HG03571 (cell line): Measurements from ENCODE around the gene UBAP2.
"Not testable (repeated sequence)": the region's sequence is repeated elsewhere in the genome, so short reads cannot be mapped to it uniquely, and the experiment has no call there.

ENCODE experiments used
- ATAC-seq: cut with Tn5 transposase; IDR thresholded peaks from one replicate; pipeline ENCODE4 v1.9.1; 2021; ENCODE audit not compliant: unreplicated experiment

UBAP2 gene

DNA sequence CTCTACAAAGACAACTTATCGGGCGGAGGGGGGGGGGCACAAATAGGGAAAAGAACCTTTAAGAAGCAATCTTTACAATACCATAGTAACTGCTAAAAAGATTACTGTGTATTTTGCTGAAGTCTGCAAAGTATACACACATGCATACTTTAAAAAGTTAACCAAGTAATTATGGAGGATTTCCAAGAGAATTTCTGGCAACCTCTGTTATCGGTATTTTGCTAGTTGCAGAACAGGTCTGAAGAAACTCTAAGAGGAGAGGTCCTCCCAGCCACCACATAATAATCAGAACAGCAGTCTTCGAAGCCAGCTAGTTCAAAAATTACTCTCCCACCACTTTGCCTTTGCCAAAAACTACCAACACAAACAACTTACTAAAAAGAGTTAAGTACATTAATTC is 56.1 kb downstream of the UBAP2 start:
- no peak for ATAC-seq

DNA sequence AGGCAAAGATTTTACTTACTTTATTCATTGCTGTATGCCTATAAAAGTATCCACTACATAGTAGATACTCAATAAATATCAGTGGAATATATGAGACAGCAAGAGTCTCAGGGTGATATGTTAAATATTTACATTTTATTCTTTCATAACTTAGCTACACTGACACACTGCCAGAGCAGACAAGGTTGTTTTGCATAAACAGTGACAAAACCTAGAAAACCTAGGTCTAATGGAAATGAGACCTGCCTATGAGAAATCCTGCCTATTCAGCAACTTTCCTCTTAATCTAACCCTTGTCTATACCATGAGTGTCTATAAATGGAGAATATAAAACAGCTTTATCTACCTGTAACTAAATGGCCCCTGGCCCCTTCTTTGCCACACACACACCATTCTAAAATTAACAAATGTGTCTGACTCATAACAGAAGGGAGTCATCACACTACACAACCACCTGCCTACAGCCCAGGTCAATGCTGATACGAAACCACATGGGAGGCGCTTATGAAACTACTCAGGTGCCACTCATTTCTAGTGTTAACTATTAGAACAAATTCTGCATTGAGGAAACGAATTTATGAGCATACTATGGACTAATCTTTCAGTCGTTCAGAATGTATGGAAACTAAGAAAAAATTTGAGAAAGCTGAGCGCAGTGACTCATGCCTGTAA is 60.3 kb downstream of the UBAP2 start:
- ATAC-seq, result peak; percentile 93

DNA sequence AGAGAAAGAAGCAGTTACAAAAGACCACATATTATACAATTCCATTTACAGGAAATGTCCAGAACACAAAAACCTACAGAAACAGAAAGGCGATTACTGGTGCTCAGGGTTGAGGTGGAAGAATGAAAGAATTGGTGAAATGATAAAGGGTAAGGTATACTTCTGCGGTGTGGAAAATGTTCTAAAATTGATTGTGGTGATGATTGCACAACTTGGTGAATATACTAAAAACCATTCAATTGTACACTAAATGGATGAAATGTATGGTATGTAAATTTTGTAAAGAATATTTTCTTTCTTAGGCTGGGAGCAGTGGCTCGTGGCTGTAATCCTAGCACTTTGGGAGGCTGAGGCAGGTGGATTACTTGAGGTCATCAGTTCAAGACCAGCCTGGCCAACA is 72.3 kb downstream of the UBAP2 start:
- ATAC-seq, result no peak

DNA sequence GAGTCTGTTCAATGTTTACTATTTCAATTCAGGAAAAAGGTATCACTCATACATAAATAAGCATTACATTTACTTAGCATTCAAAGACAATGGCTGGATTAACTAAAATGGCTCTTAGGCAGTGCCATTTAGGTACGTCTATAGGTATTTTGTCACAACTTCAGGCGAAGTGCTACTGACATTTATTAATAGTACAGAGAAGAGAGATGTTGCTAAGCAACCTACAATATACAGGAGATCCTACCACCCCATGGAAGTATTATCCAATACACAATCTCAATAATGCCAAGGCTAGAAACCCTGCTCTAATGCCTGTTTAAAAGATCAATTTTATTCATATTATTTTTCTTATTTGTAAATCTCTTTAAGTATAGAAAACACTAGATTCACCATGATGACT is 76.0 kb downstream of the UBAP2 start:
- ATAC-seq, result no peak

DNA sequence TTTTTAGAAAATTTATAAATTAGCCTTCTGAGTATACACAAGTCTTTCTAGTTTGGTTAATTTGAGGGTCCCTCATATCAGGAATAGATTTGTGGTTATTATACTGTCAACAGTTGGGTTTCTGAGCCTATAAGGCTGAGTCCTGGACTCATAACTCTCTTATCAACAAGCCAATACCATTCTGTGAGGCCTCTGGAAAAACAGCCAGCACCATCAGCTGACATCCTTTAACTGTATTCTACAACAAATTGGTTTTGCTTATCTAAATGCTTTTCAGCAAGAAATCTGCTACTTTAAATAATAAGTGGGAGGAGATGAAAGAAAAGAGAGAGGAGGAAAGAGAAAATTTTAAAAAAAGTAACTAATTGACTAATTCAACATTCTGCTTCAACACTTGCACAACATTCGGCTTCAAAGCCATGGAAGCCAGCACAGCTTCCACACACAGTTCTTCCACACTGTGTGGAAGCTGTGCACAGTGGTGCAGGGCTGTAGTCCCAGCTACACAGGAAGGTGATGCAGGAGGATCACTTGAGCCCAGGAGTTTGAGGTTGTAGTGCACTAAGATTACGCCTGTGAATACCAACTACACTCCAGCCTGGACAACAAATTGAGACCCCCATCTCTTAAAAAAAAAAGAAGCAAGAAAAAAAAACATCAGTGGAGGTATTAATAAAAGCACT is 84.5 kb downstream of the UBAP2 start:
- ATAC-seq, result no peak

DNA sequence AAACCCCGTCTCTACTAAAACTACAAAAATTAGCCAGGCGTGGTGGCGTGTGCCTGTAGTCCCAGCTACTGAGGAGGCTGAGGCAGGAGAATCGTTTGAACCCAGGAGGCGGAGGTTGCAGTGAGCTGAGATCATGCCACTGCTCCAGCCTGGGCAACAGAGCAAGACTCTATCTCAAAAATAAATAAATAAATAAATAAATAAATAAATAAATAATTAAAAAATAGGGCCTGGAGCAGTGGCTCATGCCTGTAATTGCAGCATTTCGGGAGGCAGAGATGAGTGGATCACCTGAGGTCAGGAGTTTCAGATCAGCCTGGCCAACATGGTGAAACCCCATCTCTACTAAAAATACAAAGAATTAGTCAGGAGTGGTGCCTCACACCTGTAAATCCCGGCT is 86.2 kb downstream of the UBAP2 start:
- ATAC-seq, result not testable (repeated sequence)

DNA sequence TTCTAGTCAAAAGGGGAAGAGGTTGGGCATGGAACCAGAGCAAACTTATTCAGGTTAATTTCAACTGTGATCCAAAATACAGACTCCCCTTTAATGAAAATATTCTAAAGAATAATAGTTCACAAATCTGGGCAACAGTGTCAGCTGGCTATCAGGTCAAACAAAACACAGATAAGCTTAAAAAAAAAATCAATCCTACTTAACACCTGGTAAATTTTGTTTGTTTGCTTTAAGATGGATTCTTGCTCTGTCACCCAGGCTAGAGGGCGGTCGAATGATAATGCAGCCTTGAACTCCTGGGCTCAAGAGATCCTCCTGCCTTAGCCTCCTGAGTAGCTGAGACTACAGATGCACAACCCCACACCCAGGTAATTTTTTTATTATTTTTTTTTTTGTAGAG is 89.0 kb downstream of the UBAP2 start:
- no peak for ATAC-seq

DNA sequence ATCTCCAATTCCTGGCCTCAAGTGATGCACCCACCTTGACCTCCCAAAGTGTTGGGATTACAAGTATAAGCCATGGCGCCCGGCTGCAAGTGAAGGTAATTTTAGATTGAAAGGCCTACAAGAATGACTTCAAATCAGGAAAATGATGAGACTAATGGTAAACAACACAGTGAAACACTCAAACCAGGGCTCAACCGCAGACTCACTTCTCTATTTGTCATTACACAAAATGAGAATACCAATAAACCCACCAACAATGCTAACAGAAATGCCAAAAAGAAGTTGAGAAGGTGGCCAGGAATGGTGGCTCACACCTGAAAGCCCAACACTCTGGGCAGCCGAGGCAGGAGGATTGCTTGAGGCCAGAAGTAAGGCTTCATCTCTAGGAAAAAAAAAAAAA is 92.1 kb downstream of the UBAP2 start:
- ATAC-seq, result no peak

DNA sequence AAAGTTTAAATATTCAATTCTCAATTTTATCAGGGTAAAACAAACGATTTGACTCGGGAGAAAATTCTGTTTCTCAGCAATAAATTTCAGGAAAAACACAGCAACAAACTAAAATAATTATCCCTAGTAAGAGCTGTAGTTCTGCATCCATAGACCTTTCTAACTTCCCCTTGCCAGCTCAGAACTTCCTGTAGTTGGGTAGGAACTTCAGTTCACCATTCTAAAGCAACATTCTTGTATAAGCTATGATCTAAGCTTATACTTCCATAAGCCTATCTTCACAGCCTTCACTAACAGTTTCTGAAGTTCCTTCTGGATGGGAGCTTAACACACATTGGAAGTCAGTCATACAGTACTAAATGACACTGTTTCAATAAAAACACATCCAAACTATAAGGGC is 96.6 kb downstream of the UBAP2 start:
- no peak for ATAC-seq

DNA sequence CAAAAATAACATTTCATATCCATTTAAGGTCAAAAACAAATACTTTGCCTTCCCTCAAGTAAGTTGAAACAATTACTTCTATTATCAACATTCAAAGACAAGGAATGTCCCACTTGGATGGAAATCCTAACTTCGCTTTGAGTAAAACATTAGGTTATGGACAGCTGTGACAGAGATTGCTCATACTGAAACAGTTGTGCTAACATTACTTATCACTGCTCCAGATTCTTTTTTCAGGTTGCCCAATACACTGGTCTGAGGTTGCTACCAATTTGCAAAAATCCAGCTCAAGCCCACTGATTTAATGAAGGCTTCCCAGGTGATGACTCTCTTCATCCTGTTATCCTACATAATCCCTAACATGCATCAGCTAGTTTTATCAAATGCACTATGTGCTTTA is 98.3 kb downstream of the UBAP2 start:
- no peak for ATAC-seq

DNA sequence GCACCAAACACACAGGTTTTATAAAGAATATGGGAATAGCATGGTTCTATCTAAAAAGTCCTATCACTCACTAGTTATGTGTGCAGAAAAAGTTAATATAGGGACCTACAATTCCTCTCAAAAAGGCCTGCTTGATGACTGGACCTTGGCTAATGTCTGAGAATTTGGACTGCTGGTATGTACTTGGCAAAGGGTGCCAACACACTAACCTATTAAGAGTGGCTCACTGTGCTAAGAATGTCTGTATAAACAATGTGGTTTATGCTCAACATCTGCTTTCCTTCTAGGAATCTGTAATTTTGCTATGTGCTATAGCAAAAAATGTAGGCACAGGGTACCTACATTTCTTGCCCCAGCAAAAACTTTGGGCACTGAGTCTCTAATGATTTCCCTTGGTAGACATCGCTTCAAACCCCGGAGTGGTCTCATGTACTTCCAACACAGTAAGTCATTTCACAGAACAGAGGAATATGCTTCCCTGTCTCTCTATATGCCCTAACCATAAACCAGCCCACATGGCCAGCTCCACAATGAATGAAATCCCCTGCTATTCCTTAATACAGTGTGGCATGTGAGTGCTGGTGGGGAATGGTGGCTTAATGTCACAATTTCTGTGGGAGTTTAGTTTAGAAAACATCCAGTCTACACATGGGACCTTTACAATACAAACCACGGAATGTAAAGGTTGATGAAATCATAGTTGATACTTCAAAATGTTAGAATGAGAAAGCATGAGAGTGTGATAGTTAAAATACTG is 101.7 kb downstream of the UBAP2 start:
- ATAC-seq, result no peak

DNA sequence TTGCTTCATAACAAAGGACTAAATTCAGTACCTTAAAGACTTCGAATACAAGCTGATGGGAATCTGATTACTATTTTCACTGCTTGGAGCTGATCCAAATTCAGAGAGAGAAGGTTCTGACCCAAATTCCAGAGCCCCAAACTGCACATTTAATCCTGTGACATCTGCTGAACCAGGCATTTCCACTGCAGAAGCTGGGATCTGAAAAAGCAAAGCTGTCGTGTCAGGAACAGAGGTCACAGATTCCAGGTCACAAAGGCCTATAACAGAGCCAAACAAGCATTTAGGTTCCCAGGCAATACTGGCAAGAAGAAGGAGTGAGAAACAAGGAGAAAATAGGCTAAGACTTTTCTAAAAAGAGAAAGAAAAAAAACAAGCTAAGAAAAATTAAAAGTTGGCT is 105.3 kb downstream of the UBAP2 start:
- ATAC-seq, result no peak

DNA sequence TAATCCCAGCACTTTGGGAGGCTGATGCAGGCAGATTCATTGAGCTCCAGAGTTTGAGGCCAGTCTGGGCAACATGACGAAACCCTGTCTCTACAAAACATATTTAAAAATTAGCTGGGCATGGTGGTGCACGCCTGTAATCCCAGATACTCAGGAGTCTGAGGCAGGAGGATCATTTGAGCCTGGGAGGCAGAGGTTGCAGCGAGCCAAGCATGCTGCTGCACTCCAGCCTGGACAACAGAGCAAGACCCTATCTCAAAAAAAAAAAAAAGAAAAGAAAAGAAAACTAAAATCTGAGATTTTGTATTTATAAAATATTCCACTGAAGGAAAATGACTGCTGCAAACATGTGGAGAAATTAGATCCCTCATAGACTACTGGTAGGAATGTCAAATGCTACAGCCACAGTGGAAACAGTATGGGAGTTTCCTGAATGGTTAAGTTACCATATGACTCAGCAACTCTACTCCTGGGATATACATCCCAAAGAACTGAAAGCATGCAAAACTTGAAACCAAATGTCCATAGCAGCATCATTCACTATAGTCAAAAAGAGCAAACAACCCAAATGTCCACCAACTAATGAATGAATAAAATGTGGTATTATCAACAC is 106.1 kb downstream of the UBAP2 start:
- ATAC-seq, result no peak

DNA sequence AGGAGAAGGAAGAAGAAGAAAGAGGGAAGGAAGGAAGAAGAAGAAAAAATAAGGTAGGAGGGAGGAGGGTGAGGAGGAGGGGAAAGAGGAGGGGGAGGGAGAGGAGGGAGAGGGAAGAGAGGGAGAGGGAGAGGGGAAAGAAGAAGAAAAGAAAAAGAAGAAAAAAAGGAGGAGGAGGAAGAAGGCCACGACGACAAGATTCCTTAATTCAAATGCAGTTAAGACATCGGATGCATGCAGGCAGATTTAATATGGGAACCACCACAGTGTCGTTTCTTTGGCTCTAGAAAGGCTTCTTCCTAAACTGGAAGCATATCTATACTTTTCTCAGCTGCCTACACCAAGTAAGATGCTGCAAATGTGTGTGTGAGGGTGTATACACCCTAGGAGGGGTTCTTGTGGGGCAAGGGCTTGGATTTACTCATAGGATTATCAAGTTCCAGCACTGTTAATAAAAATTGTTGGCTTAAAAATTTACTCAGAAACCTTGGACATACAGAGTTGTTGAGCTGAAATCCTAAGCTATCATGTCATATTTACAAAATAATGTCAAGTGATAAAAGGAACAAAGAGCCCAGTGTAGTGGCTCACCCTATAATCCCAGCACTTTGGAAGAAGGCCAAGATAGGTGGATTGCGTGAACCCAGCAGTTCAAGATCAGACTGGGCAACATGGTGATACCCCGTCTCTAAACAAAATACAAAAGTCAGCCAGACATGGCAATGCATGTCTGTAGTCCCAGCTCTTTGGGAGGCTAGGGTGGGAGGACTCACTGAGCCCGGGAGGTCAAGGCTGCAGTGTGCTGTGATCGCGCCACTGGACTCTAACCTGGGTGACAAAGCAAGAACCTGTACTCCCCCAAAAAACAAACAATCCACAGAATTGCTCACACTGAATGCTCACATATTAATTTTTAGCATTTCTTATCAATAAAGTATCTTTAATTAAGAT is 108.5 kb downstream of the UBAP2 start:
- no peak for ATAC-seq

DNA sequence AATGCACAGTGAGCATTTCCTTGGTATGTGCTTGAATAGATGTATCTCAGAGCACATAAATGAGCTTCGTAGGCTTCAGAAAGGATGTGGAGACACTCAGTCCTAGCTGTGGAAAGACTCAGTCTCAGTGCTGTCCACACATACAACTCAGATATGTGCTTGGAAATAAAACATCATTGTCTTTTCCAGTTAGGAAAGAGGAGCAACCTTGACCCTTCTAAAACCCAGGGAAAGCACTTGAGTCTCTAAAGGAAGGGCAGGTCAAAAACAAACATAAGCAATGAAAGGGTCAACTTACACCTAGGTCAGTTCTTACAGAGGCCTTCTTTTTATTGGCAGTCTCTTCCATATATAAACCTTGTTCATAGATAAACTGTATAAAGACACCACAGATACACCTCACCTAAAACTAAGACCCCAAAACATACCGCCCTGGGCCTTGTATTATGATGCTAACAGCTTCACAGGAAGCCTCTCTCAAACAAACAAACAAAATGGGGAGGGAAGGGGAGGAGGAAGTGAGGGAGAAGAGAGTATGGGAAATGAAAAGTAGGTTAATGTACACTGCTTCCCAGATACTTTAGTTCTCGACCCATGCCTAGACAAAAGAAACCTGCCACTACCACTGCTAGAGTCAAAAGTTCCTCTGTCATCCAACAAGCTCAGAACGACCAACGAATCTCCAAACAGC is 114.4 kb downstream of the UBAP2 start:
- ATAC-seq, result no peak

DNA sequence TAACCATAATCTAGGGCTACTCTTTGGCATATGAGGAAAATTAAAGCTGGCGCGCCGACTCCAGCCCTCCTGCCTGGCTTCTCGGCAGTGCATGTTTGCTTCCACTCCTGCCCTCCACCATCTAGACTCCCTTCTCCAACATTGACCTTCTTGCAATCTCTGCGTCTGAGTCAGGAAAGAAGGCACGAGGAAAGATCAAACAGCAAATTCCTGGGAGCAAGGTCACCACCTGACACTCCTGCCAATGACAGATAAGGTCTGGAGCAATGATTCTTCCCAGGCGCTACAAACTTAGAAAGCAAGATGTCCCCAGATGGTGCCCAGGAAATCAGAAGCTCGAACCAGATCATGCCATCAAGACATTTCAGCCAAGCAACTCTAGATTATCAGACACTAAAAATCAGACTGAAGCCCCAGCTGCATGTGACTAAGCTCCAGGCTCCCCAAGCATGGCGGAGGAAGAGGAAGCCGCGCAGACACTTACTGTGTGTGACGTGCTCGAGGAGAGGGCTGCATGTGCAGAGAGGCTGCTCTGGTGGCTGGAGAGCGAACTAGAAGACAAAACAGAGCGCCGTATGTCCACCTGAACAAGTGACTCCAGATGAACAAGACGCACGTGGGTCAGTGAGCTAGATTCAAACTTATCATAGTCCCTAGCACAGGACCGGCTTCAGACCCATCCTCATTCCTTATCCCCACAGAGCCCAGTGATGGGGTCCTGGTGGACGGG is 116.4 kb downstream of the UBAP2 start:
- ATAC-seq, result no peak

DNA sequence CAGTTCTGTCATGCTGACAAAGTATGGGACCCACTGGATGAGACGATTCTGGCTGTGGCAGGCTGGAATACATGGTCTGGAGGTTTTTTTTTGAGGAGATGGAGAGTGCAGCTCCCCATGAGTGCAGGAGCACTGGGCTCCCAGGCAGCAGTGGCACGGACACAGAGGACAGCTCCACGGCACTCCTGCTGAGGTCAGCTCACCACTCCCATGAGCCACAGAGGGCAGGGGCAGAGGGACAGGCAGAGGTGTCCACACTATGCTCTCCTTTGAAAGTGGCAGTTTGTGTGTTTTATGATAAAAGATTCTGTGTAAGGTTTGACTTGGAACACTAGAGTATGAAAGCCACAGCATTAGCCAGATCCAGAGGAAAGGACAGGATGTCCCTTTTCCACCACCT is 117.4 kb downstream of the UBAP2 start:
- no peak for ATAC-seq

DNA sequence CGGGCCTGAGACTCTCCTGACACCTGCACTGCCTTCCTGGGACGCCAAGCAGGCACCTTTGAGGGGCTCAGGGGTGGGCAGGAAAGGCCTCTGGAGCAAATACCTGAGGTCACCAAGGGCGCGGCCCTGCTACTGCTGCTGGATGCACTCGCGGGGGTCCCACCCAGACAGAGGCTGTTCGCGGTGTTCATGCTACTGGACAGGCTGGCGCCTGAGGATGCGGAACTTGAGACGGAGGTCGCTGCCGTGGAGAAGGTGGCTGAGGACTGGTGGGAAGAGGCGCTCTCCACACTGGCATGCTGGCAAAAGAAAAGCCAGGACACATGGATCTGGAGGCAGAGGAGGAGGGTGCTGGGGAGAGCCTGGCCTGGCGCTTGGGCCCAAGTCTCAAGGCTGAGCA is 121.0 kb downstream of the UBAP2 start:
- ATAC-seq, result no peak

DNA sequence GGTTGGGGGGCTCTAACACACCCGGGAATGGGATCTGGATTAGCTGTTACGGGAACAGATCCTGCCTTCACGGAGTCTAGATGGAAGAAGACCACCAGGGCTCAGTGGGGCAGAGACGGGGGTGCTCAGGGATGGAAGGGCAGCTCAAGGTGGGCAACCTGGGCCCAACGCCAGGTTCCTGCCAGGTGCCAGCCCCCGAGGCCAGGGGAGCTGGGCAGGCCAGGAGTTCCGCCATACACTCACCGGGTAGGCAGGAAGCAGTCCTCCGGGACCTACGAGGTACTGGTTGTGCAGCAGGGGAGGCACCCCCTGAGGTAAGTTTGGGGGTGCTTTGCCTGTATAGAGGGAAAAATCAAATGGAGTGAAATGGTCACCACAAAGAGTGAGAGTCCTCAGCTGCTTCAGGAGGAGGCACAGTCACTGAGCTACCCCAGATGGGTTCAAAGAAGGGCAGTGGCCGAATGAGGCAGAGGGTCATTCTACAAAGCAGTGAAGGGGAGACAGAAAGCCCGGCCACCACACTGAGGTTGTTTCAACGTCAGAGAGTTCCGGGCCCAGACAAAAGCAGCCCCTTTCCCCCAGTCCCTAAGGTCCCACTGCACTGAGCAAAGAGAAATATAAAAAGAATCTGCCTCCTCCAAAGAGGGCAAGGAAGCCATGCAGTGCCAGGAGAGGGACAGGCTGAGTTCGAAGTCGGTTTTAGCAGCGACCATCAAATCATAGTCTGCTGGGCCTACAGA is 121.8 kb downstream of the UBAP2 start:
- ATAC-seq, result no peak
